PC-3 (cell line): Measurements from ENCODE around the gene SLC34A3. TPM values are rescaled to one million over a fixed set of nuclear protein-coding genes. Genes with fewer than 3 reads are reported as not detected.

Source experiments
- ATAC-seq: fragments of 200-7000 bp; cut with Tn5 transposase; 2 replicates; pipeline ENCODE4 v1.9.1; 2020; ENCODE audit warnings: mild to moderate bottlenecking, moderate library complexity
- BruUV-seq: library from RNA; stranded (reverse); fragments of 400-500 nt; replicated peaks from 2 replicates; lab custom pipeline; 2021; lab: Mats Ljungman, UMichigan
- CTCF ChIA-PET: fragments of 300-600 bp; sonication (Branson Sonifier 250); formaldehyde crosslinking; loops from one replicate; lab custom pipeline; 2022; ENCODE audit warnings: antibody characterized with exemption; lab: Charles Lee
- POLR2A ChIA-PET: fragments of 300-600 bp; sonication (Branson Sonifier 250); formaldehyde crosslinking; loops from one replicate; lab custom pipeline; 2022; ENCODE audit warnings: antibody characterized with exemption; ENCODE audit not compliant: unreplicated experiment; lab: Charles Lee
- DNase-seq: peaks from one replicate; pipeline ENCODE4 v3.0.0-alpha.2; 2015
- H2AFZ ChIP-seq: fragments of 300-600 bp; sonication (generic); 2 replicates; pipeline ENCODE4 v1.6.0; 2016; ENCODE audit warnings: antibody characterized with exemption, low read length
- H3F3A ChIP-seq: fragments of 300-600 bp; sonication (generic); one replicate; pipeline ENCODE4 v1.6.0; 2017; ENCODE audit warnings: antibody characterized with exemption, low read length, control low read depth, mild to moderate bottlenecking; ENCODE audit not compliant: unreplicated experiment
- H3K27ac ChIP-seq: fragments of 300-600 bp; sonication (generic); 2 replicates; pipeline ENCODE4 v1.5.1; 2016; ENCODE audit warnings: mild to moderate bottlenecking, low read length
- H3K27me3 ChIP-seq: fragments of 300-600 bp; sonication (generic); 2 replicates; pipeline ENCODE4 v1.6.1; 2016; ENCODE audit warnings: low read length, mixed read lengths
- H3K36me3 ChIP-seq: fragments of 300-600 bp; sonication (generic); 2 replicates; pipeline ENCODE4 v1.6.1; 2016; ENCODE audit warnings: low read depth, mixed run types, low read length, mixed read lengths
- H3K4me1 ChIP-seq: fragments of 300-600 bp; sonication (generic); 2 replicates; pipeline ENCODE4 v1.5.1; 2016; ENCODE audit warnings: low read length; ENCODE audit not compliant: insufficient read depth
- H3K4me2 ChIP-seq: fragments of 300-600 bp; sonication (generic); 2 replicates; pipeline ENCODE4 v1.6.0; 2016; ENCODE audit warnings: low read length
- H3K4me3 ChIP-seq: fragments of 300-600 bp; sonication (generic); 2 replicates; pipeline ENCODE4 v1.5.1; 2016; ENCODE audit warnings: mild to moderate bottlenecking, low read length, mixed read lengths
- H3K79me2 ChIP-seq: fragments of 300-600 bp; sonication (generic); 2 replicates; pipeline ENCODE4 v1.6.1; 2017; ENCODE audit warnings: low read length, mixed read lengths
- H3K9ac ChIP-seq: fragments of 300-600 bp; sonication (generic); 2 replicates; pipeline ENCODE4 v1.6.0; 2016; ENCODE audit warnings: mild to moderate bottlenecking, low read length
- H3K9me2 ChIP-seq: fragments of 300-600 bp; sonication (generic); replicated peaks from 2 replicates; pipeline ENCODE4 v1.6.1; 2016; ENCODE audit warnings: mixed run types, low read length, mixed read lengths
- H3K9me3 ChIP-seq: fragments of 300-600 bp; sonication (generic); 2 replicates; pipeline ENCODE4 v1.6.1; 2016; ENCODE audit warnings: low read length, mixed read lengths
- H4K20me1 ChIP-seq: fragments of 300-600 bp; sonication (generic); 2 replicates; pipeline ENCODE4 v1.6.1; 2016; ENCODE audit warnings: low read length, mixed read lengths
- EZH2 ChIP-seq: fragments of 300-600 bp; sonication (generic); IDR thresholded peaks from one replicate; pipeline ENCODE4 v1.6.1; 2017; ENCODE audit warnings: antibody characterized with exemption, mild to moderate bottlenecking, low read length; ENCODE audit not compliant: unreplicated experiment
- EZH2phosphoT487 ChIP-seq: fragments of 300-600 bp; sonication (generic); IDR thresholded peaks from 2 replicates; pipeline ENCODE4 v1.6.1; 2018; ENCODE audit warnings: mild to moderate bottlenecking, antibody characterized with exemption, low read length, borderline replicate concordance
- intact Hi-C: fragments of 100-400 bp; cut with micrococcal nuclease; formaldehyde crosslinking; loops from 2 replicates; pipeline ENCODE4 v1.9.0; 2023
- total RNA-seq: library from RNA; depleted of rRNA; stranded (reverse); fragments of >200 nt; gene quantifications from 2 replicates; pipeline ENCODE4 v1.2.3, GENCODE V29; 2014
- TF ChIP-seq, protein P1 (sequence below): fragments of 300-600 bp; sonication (generic); conservative IDR thresholded peaks from 2 replicates; pipeline ENCODE4 v1.5.1; 2017; ENCODE audit warnings: antibody characterized with exemption, low read depth, mild to moderate bottlenecking, low read length

The SLC34A3 gene
- total RNA-seq, 1 experiment from 2014 or later = 1.5 TPM

GRCh38 chr9:137191245-137191644, 39.5 kb upstream of the SLC34A3 start:
- Histone ChIP-seq H3K27ac (no peak overlapping the region), H3F3A (no peaks in the 10 kb centered on the region), H3K27me3 (no peaks in the 10 kb centered on the region), H2AFZ (no peak overlapping the region), H3K79me2 (peaks cover 38% of the 10 kb centered on the region), H3K4me2 (no peak overlapping the region), H3K4me1 (peaks cover 41% of the 10 kb centered on the region), H3K4me3 (no peak overlapping the region), H3K9ac (no peak overlapping the region), H3K9me2 (no peaks in the 10 kb centered on the region), H4K20me1 (peaks cover 11% of the 10 kb centered on the region), H3K9me3 (no peaks in the 10 kb centered on the region), H3K36me3 (no peaks in the 10 kb centered on the region)
- BruUV-seq = no TSS peak
- ATAC-seq (no peak), DNase-seq (no peak)
- CTCF ChIA-PET = no interaction called here
- intact Hi-C loops = no loop called here
- POLR2A ChIA-PET = no interaction called here
- no peak for TF ChIP-seq EZH2
- TF ChIP-seq, protein P1, sequence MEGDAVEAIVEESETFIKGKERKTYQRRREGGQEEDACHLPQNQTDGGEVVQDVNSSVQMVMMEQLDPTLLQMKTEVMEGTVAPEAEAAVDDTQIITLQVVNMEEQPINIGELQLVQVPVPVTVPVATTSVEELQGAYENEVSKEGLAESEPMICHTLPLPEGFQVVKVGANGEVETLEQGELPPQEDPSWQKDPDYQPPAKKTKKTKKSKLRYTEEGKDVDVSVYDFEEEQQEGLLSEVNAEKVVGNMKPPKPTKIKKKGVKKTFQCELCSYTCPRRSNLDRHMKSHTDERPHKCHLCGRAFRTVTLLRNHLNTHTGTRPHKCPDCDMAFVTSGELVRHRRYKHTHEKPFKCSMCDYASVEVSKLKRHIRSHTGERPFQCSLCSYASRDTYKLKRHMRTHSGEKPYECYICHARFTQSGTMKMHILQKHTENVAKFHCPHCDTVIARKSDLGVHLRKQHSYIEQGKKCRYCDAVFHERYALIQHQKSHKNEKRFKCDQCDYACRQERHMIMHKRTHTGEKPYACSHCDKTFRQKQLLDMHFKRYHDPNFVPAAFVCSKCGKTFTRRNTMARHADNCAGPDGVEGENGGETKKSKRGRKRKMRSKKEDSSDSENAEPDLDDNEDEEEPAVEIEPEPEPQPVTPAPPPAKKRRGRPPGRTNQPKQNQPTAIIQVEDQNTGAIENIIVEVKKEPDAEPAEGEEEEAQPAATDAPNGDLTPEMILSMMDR = no peak
- no peak for TF ChIP-seq EZH2phosphoT487

DNA sequence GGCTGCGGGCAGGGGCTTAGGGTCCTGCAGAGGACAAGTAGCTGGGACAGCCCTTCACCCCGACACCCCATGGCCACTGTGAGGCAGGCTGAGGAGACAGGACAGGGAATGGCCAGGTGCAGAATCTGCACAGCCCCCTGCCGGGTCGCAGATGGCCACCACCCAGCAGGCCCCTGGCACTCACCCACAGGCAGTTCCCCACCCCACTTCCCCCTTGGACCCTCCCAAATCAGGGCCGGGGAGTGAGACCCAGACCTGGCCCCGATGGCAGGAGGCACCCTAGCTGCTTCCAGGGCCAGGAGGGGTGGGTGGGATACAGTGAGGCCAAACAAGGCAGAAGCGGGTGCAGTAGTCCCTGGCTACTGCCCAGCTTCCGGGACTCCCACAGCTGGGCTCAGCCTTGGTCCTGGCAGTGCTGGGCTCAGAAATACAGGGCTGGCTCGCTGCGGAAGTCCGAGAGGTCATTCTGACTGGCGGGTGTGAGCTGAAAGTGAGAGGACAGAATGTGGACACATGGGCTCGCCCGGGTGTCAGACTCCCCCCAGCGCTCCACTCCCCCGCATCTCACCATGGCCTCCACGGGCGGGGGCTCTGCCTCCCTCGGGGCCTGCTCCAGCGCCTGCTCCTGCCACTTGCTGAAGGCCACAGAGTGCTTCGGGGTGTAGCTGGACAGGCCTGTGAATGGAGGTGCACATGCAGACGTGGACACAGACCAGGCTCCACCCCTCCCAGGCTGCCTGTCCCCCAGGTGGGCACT, 38.8 kb upstream of the SLC34A3 start:
- no peak overlapping the region for H3K4me2 ChIP-seq
- no peaks in the 10 kb centered on the region for H3K27me3 ChIP-seq
- H4K20me1 ChIP-seq = peaks cover 11% of the 10 kb centered on the region
- H3K36me3 ChIP-seq = no peaks in the 10 kb centered on the region
- H3F3A ChIP-seq = no peaks in the 10 kb centered on the region
- intact Hi-C loops = no loop called here
- H3K79me2 ChIP-seq = peaks cover 32% of the 10 kb centered on the region
- no TSS peak for BruUV-seq
- no peaks in the 10 kb centered on the region for H3K9me2 ChIP-seq
- no peak overlapping the region for H3K4me3 ChIP-seq
- H3K9ac ChIP-seq = no peak overlapping the region
- TF ChIP-seq EZH2phosphoT487 (no peak), EZH2 (no peak)
- TF ChIP-seq, protein P1 = no peak
- H3K4me1 ChIP-seq = peaks cover 35% of the 10 kb centered on the region
- ChIA-PET POLR2A (no interaction called here), CTCF (no interaction called here)
- no peak overlapping the region for H3K27ac ChIP-seq
- H2AFZ ChIP-seq = no peak overlapping the region
- DNase-seq = no peak
- H3K9me3 ChIP-seq = no peaks in the 10 kb centered on the region
- no peak for ATAC-seq

DNA sequence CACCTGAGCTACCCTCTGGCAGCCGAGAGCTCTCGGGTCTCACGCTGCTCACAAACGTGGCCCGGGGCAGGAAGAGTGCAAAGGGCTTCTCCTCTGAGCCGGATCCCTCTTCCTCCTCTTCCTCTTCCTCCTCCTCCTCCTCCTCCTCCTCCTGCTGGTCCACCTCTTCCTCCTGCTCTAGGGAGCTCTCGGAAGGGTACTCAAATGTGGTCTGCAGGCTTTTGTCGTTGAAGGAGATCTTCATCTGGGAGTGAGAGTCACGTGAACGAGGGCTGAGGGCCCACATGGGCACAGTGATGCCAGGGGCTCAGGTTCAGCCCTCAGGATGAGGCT, 38.3 kb upstream of the SLC34A3 start:
- CTCF ChIA-PET = no interaction called here
- TF ChIP-seq EZH2 (no peak), EZH2phosphoT487 (no peak)
- TF ChIP-seq, protein P1 = no peak
- Histone ChIP-seq H2AFZ (no peak overlapping the region), H3K27me3 (no peaks in the 10 kb centered on the region), H3K36me3 (no peaks in the 10 kb centered on the region), H3K4me3 (no peak overlapping the region), H3K9me3 (no peaks in the 10 kb centered on the region), H3K9me2 (no peaks in the 10 kb centered on the region), H3K9ac (no peak overlapping the region), H3F3A (no peaks in the 10 kb centered on the region), H3K79me2 (peaks cover 29% of the 10 kb centered on the region), H3K4me1 (peaks cover 31% of the 10 kb centered on the region), H3K27ac (no peak overlapping the region), H3K4me2 (no peak overlapping the region), H4K20me1 (peaks cover 11% of the 10 kb centered on the region)
- no TSS peak for BruUV-seq
- DNase-seq (no peak), ATAC-seq (no peak)
- POLR2A ChIA-PET = no interaction called here
- intact Hi-C loops = no loop called here
